ENCODE measurements around the gene LYZL2. TPM values are rescaled to one million over a fixed set of nuclear protein-coding genes. Genes with fewer than 3 reads are reported as not detected.
A peak's percentile ranks its signal among the peaks of the same experiment; 100 is the strongest.

Gene LYZL2
- polyA plus RNA-seq, 1 experiment: not detected

- ChIA-PET CTCF (no interaction called here), POLR2A (no interaction called here)
- H3K4me3 ChIP-seq (ENCODE audit: low read depth, low read length): no peak overlapping the region
- H3K27ac ChIP-seq (ENCODE audit: low read depth, low read length): no peak overlapping the region
- no peaks in the 10 kb centered on the region for H3K9me3 ChIP-seq (ENCODE audit: control insufficient read depth, insufficient read depth, low read length)
- no peak for TF ChIP-seq CTCF (IDR thresholded peaks at IDR 0.05; ENCODE audit: low read depth, low read length)
- H3K27me3 ChIP-seq (ENCODE audit: control insufficient read depth, insufficient read depth, low read length): peaks cover 4% of the 10 kb centered on the region
- DNase-seq (ENCODE audit: low read depth, low spot score): no peak
Measured at GRCh38 chr10:30587522-30588031, 42.0 kb downstream of the LYZL2 start.

DNA sequence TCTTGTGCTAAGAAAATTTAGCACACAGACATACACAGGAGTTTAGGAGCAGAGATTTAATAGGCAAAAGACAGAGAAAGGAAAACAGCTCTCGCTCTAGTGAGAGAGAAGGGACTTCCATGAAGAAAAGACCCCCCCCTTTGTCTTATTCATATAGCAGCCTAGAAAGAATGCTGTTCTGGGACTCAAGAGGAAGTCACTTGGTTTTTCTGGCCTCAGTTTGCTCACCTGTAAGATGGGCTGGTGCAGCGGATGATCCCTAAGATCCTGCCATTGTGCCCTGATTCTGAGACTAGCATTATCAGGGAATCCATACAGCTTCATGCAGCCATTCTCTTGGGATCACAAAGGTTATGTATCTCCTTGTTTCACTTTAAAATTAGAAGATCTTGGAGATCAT, 42.7 kb downstream of the LYZL2 start:
- ChIA-PET CTCF (no interaction called here), POLR2A (no interaction called here)
- Histone ChIP-seq H3K27ac (ENCODE audit: low read depth, low read length) (no peak overlapping the region), H3K4me3 (ENCODE audit: low read depth, low read length) (no peak overlapping the region), H3K27me3 (ENCODE audit: control insufficient read depth, insufficient read depth, low read length) (peaks cover 4% of the 10 kb centered on the region), H3K9me3 (ENCODE audit: control insufficient read depth, insufficient read depth, low read length) (no peaks in the 10 kb centered on the region)
- TF ChIP-seq CTCF (IDR thresholded peaks at IDR 0.05; ENCODE audit: low read depth, low read length): no peak
- DNase-seq (ENCODE audit: low read depth, low spot score): no peak

GRCh38 chr10:30583778-30584415, 45.7 kb downstream of the LYZL2 start:
- H3K9me3 ChIP-seq (ENCODE audit: control insufficient read depth, insufficient read depth, low read length): no peaks in the 10 kb centered on the region
- no peak overlapping the region for H3K27ac ChIP-seq (ENCODE audit: low read depth, low read length)
- POLR2A ChIA-PET: interaction anchor here (0.5 kb wide), 1 partner anchor 584 kb away, joined by 3 read pairs; no protein-coding TSS in a partner anchor
- H3K27me3 ChIP-seq (ENCODE audit: control insufficient read depth, insufficient read depth, low read length): peaks cover 4% of the 10 kb centered on the region
- TF ChIP-seq CTCF (IDR thresholded peaks at IDR 0.05; ENCODE audit: low read depth, low read length): no peak
- peak; percentile 29 for DNase-seq (ENCODE audit: low read depth, low spot score)
- CTCF ChIA-PET: interaction anchor here (1.2 to 2.4 kb wide), 2 partner anchors 192 to 194 kb away, joined by 3 to 7 read pairs; no protein-coding TSS in a partner anchor
- H3K4me3 ChIP-seq (ENCODE audit: low read depth, low read length): peak overlapping the region; percentile 50

GRCh38 chr10:30581779-30582380, 47.7 kb downstream of the LYZL2 start:
- peak; percentile 30 for DNase-seq (ENCODE audit: low read depth, low spot score)
- Histone ChIP-seq H3K27me3 (ENCODE audit: control insufficient read depth, insufficient read depth, low read length) (no peaks in the 10 kb centered on the region), H3K27ac (ENCODE audit: low read depth, low read length) (no peak overlapping the region), H3K9me3 (ENCODE audit: control insufficient read depth, insufficient read depth, low read length) (no peaks in the 10 kb centered on the region), H3K4me3 (ENCODE audit: low read depth, low read length) (no peak overlapping the region)
- POLR2A ChIA-PET: no interaction called here
- peak; percentile 88 for TF ChIP-seq CTCF (IDR thresholded peaks at IDR 0.05; ENCODE audit: low read depth, low read length)
- CTCF ChIA-PET: interaction anchor here (0.6 to 3.8 kb wide), 40 partner anchors 9 to 1779 kb away, joined by 3 to 43 read pairs (median 4); no protein-coding TSS in a partner anchor

DNA sequence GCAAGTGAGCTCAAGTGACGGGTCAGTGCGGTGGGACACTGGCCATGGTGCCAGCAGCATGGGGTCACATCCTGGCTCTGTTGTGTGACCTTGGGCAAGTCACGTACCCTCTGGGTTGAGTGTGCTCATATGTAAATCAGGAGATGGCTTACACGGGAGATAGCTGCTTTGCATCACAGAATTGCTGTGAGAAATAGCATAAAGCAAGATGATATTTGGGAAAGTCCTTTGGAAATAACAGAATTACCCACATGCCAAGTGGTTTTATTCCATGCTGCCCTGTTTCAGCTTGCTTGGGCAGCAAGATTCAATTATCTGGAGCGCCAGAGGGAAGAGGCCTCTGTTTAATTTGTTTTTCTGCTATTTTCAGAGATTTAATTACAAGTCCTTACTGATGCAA, 48.9 kb downstream of the LYZL2 start:
- no peak overlapping the region for H3K27ac ChIP-seq (ENCODE audit: low read depth, low read length)
- H3K9me3 ChIP-seq (ENCODE audit: control insufficient read depth, insufficient read depth, low read length): no peaks in the 10 kb centered on the region
- ChIA-PET POLR2A (no interaction called here), CTCF (interaction anchor here (1.1 to 3.8 kb wide), 15 partner anchors 10 to 189 kb away, joined by 3 to 43 read pairs (median 7); no protein-coding TSS in a partner anchor)
- no peak overlapping the region for H3K4me3 ChIP-seq (ENCODE audit: low read depth, low read length)
- peaks cover 7% of the 10 kb centered on the region for H3K27me3 ChIP-seq (ENCODE audit: control insufficient read depth, insufficient read depth, low read length)
- no peak for DNase-seq (ENCODE audit: low read depth, low spot score)
- no peak for TF ChIP-seq CTCF (IDR thresholded peaks at IDR 0.05; ENCODE audit: low read depth, low read length)

Data from AG04450 (cell line).